Measurements from ENCODE around the gene MACROH2A2. TPM values are rescaled to one million over a fixed set of nuclear protein-coding genes. Genes with fewer than 3 reads are reported as not detected.

The MACROH2A2 gene
- 24.8 to 30.7 TPM (median 27.9 TPM) in 5 replicates for total RNA-seq (2022; extraction: Qiagen RNA extraction; ENCODE audit: low read depth)

DNA sequence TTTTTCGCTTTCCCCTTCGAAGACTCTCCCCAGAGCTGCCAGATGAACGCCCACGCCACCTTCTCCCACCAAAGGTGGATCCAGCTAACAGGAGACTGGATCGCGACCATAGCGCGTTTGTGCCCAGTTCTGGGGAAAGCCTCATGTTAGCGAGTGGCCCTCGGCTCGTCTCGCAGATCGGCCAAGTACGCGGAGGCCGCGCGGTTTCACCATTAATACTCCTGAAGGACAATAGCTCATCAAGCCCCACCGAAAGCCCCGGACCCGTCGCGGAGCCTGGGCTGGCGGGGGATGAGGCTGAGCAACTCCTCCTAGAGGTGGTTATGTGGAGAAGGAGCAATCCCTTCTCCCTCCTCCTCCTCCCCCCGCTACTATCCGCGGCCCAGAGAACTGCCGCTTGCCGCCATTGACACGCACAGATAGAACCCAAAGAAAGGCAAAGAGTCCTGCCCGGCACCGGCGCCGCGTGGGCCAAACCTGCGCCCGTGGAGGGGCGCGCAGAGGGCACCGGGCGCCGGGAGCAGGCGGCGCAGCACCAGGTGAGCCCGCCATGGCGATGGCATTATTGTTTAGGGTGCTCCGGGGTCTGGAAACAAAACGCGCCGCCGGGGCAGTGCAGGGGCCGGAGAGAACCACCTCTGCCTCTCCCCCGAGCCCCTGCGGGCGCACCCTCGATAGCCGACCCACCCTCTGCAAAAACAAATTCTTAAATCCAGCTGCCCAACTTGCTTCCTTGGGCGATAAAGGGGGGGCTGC is at the start of gene MACROH2A2:
Gene MACROH2A2 (plus strand): TSS at position 385 of the 756 bp plus-strand sequence. CDS start 22,813 bp downstream, outside the sequence.

GRCh38 chr10:70132098-70133029 is 79.7 kb downstream of the MACROH2A2 start, which contains the start of gene AIFM2:
Gene AIFM2 (minus strand): TSS chr10:70132825. CDS start chr10:70124084, 8,741 bp downstream.

GRCh38 chr10:70146489-70147258 is 94.0 kb downstream of the MACROH2A2 start, which contains the start of gene TYSND1:
Gene TYSND1 (minus strand): TSS chr10:70146700. CDS start chr10:70146586, 114 bp downstream.

Other genes starting within 250 kb of the MACROH2A2 start
- gene AIFM2, start 80.0 kb downstream of the MACROH2A2 start, total RNA-seq (2022; extraction: Qiagen RNA extraction; ENCODE audit: low read depth), result 33.8 to 38.4 TPM (median 35.0 TPM) in 5 replicates
- gene TYSND1, start 93.9 kb downstream of the MACROH2A2 start, total RNA-seq (2022; extraction: Qiagen RNA extraction; ENCODE audit: low read depth), result 13.1 to 19.4 TPM (median 18.4 TPM) in 5 replicates
- gene SAR1A, start 117.7 kb downstream of the MACROH2A2 start, total RNA-seq (2022; extraction: Qiagen RNA extraction; ENCODE audit: low read depth), result 75.6 to 90.0 TPM (median 83.4 TPM) in 5 replicates
- 192 to 215 TPM (median 206 TPM) in 5 replicates for gene PPA1, start 180.6 kb downstream of the MACROH2A2 start, total RNA-seq (2022; extraction: Qiagen RNA extraction; ENCODE audit: low read depth)
- 0.01 TPM in 2 of 5 replicates, not detected in the others for gene NPFFR1, start 231.2 kb downstream of the MACROH2A2 start, total RNA-seq (2022; extraction: Qiagen RNA extraction; ENCODE audit: low read depth)